Measurements from ENCODE around the gene CCDC40.

Gene CCDC40

GRCh38 chr17:80114758-80115157 is 78.3 kb downstream of the CCDC40 start:
- no peak for DNase-seq (ENCODE audit: low read depth)

GRCh38 chr17:80115159-80115558 is 78.7 kb downstream of the CCDC40 start:
- no peak for DNase-seq (ENCODE audit: low read depth)

GRCh38 chr17:80116276-80116920 is 80.0 kb downstream of the CCDC40 start:
- no peak for DNase-seq (ENCODE audit: low read depth)

GRCh38 chr17:80116921-80117380 is 80.5 kb downstream of the CCDC40 start:
- DNase-seq (ENCODE audit: low read depth) = no peak

- DNase-seq (ENCODE audit: low read depth) = no peak
Measured at GRCh38 chr17:80117491-80118401, 81.3 kb downstream of the CCDC40 start.

GRCh38 chr17:80118601-80119270 is 82.3 kb downstream of the CCDC40 start:
- no peak for DNase-seq (ENCODE audit: low read depth)

GRCh38 chr17:80119271-80119791 is 82.9 kb downstream of the CCDC40 start:
- DNase-seq (ENCODE audit: low read depth) = no peak

- DNase-seq (ENCODE audit: low read depth) = no peak
Measured at GRCh38 chr17:80119839-80120238, 83.4 kb downstream of the CCDC40 start.

- no peak for DNase-seq (ENCODE audit: low read depth)
Measured at GRCh38 chr17:80122026-80122575, 85.7 kb downstream of the CCDC40 start.

GRCh38 chr17:80122926-80123505 is 86.6 kb downstream of the CCDC40 start:
- DNase-seq (ENCODE audit: low read depth) = no peak

- DNase-seq (ENCODE audit: low read depth) = no peak
Measured at GRCh38 chr17:80123791-80124190, 87.3 kb downstream of the CCDC40 start.

GRCh38 chr17:80124351-80124981 is 88.0 kb downstream of the CCDC40 start:
- DNase-seq (ENCODE audit: low read depth) = no peak

- no peak for DNase-seq (ENCODE audit: low read depth)
Measured at GRCh38 chr17:80125656-80126448, 89.4 kb downstream of the CCDC40 start.

GRCh38 chr17:80126449-80126715 is 89.9 kb downstream of the CCDC40 start:
- DNase-seq (ENCODE audit: low read depth) = no peak

GRCh38 chr17:80129006-80129565 is 92.6 kb downstream of the CCDC40 start:
- no peak for DNase-seq (ENCODE audit: low read depth)

GRCh38 chr17:80130992-80131391 is 94.5 kb downstream of the CCDC40 start:
- DNase-seq (ENCODE audit: low read depth) = no peak

- no peak for DNase-seq (ENCODE audit: low read depth)
Measured at GRCh38 chr17:80132906-80133625, 96.6 kb downstream of the CCDC40 start.

- DNase-seq (ENCODE audit: low read depth) = no peak
Measured at GRCh38 chr17:80133626-80133970, 97.2 kb downstream of the CCDC40 start.

- DNase-seq (ENCODE audit: low read depth) = no peak
Measured at GRCh38 chr17:80137131-80137530, 100.7 kb downstream of the CCDC40 start.
